MCF 10A (cell line): ENCODE measurements around the gene COL5A2. TPM values are rescaled to one million over a fixed set of nuclear protein-coding genes. Genes with fewer than 3 reads are reported as not detected.

Source experiments
- BruUV-seq: library from RNA; stranded (reverse); fragments of 400-500 nt; replicated peaks from 2 replicates; lab custom pipeline; 2021; lab: Mats Ljungman, UMichigan
- CTCF ChIA-PET: fragments of 300-600 bp; sonication (Branson Sonifier 250); formaldehyde crosslinking; extraction: SDS; loops from one replicate; lab custom pipeline; 2021; ENCODE audit warnings: antibody characterized with exemption, inconsistent platforms; lab: Yijun Ruan, JAX
- POLR2A ChIA-PET: fragments of 300-600, 350-650 bp; sonication (Branson Sonifier 250); formaldehyde crosslinking; extraction: SDS; loops from one replicate; lab custom pipeline; 2020; ENCODE audit warnings: antibody characterized with exemption, inconsistent platforms; lab: Yijun Ruan, JAX
- DNase-seq: peaks from one replicate; pipeline ENCODE4 v3.0.0-alpha.2; 2018; ENCODE audit not compliant: unreplicated experiment
- H3K27ac Mint-ChIP-seq: one replicate; pipeline ENCODE4 v1.8.0; 2022; ENCODE audit warnings: mild to moderate bottlenecking, low read depth, mixed read lengths; ENCODE audit not compliant: unreplicated experiment
- H3K27me3 Mint-ChIP-seq: one replicate; pipeline ENCODE4 v1.8.0; 2022; ENCODE audit warnings: mixed read lengths; ENCODE audit not compliant: insufficient read depth, unreplicated experiment
- H3K36me3 Mint-ChIP-seq: one replicate; pipeline ENCODE4 v1.8.0; 2022; ENCODE audit warnings: mild to moderate bottlenecking, moderate library complexity, mixed read lengths; ENCODE audit not compliant: insufficient read depth, unreplicated experiment
- H3K4me1 Mint-ChIP-seq: one replicate; pipeline ENCODE4 v1.8.0; 2022; ENCODE audit warnings: mixed read lengths; ENCODE audit not compliant: insufficient read depth, unreplicated experiment
- H3K4me3 Mint-ChIP-seq: one replicate; pipeline ENCODE4 v1.8.0; 2022; ENCODE audit warnings: mild to moderate bottlenecking, moderate library complexity, mixed read lengths; ENCODE audit not compliant: unreplicated experiment
- H3K9me3 Mint-ChIP-seq: one replicate; pipeline ENCODE4 v1.8.0; 2022; ENCODE audit warnings: mixed read lengths; ENCODE audit not compliant: unreplicated experiment
- intact Hi-C: fragments of 100-400 bp; cut with micrococcal nuclease; formaldehyde crosslinking; loops from 2 replicates; pipeline ENCODE4 v1.14.1; 2022
- total RNA-seq: library from RNA; stranded (reverse); gene quantifications from 2 replicates; pipeline ENCODE4 v1.2.3, GENCODE V29; 2022
- TF ChIP-seq, protein P1 (sequence below): fragments of 200-600 bp; IDR thresholded peaks from one replicate; pipeline ENCODE4 v1.8.0; 2022; ENCODE audit warnings: antibody characterized with exemption, mild to moderate bottlenecking; ENCODE audit not compliant: unreplicated experiment

COL5A2 gene
- total RNA-seq, 1 experiment from 2014 or later = 7.4 TPM

DNA sequence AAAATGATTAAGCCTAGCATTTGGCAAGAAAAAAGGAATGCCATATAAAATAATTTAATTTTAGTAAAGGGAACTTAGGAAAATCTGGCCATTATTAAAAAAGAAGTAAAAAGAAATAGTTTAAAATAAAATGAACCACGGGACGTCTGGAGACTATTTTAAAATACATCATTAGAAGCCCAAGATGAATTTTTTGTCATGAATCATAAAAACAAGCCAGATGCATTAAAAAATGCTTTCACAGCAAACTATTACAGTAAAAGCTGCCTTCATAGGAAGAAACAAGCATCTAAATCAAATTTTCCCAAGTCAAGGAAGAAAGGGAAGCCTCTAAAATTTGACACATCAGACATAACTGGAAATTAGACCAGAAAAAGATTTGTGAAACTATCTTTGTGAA, 33.0 kb downstream of the COL5A2 start:
- no peak for DNase-seq
- Mint-ChIP-seq H3K27me3 (no peaks in the 10 kb centered on the region), H3K4me1 (peaks cover 22% of the 10 kb centered on the region), H3K4me3 (no peak overlapping the region), H3K36me3 (no peaks in the 10 kb centered on the region), H3K9me3 (no peaks in the 10 kb centered on the region), H3K27ac (no peak overlapping the region)
- intact Hi-C loops = no loop called here
- TF ChIP-seq, protein P1, sequence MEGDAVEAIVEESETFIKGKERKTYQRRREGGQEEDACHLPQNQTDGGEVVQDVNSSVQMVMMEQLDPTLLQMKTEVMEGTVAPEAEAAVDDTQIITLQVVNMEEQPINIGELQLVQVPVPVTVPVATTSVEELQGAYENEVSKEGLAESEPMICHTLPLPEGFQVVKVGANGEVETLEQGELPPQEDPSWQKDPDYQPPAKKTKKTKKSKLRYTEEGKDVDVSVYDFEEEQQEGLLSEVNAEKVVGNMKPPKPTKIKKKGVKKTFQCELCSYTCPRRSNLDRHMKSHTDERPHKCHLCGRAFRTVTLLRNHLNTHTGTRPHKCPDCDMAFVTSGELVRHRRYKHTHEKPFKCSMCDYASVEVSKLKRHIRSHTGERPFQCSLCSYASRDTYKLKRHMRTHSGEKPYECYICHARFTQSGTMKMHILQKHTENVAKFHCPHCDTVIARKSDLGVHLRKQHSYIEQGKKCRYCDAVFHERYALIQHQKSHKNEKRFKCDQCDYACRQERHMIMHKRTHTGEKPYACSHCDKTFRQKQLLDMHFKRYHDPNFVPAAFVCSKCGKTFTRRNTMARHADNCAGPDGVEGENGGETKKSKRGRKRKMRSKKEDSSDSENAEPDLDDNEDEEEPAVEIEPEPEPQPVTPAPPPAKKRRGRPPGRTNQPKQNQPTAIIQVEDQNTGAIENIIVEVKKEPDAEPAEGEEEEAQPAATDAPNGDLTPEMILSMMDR = no peak
- ChIA-PET CTCF (no interaction called here), POLR2A (no interaction called here)
- BruUV-seq = no TSS peak

DNA sequence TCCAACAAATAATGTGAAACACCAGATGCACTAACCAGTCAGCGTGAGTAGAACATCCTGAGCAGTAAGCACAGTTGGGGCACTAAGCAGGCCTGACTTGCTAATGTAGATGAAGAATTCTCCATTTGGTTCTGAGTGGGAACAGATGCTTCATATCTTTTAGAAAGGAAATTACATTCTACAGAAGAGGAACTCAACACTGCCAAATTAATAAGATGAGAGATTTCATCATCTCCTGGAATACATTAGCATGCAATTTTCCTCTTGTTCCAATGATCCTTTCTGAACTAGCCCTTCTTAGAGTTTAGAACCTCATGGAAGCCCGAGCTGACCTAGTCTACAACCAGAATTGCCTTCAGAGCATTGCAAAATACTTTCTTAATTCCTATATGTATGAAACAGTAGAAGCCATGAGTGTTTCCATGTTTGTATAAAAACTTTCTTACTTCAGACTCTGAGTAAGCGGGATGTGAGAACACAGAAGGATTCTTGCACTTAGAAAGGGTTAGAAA, 34.8 kb downstream of the COL5A2 start:
- ChIA-PET POLR2A (interaction anchor here (0.7 to 1.0 kb wide), 3 partner anchors 66 to 268 kb away, joined by 3 read pairs; no protein-coding TSS in a partner anchor), CTCF (interaction anchor here (0.6 to 2.7 kb wide), 3 partner anchors 28 to 143 kb away, joined by 3 to 29 read pairs (median 9); no protein-coding TSS in a partner anchor)
- Mint-ChIP-seq H3K27me3 (no peaks in the 10 kb centered on the region), H3K27ac (peak overlapping the region; percentile 97), H3K36me3 (no peaks in the 10 kb centered on the region), H3K9me3 (no peaks in the 10 kb centered on the region), H3K4me1 (peaks cover 18% of the 10 kb centered on the region), H3K4me3 (no peak overlapping the region)
- intact Hi-C loops = no loop called here
- no TSS peak for BruUV-seq
- DNase-seq = no peak
- TF ChIP-seq, protein P1 = no peak

DNA sequence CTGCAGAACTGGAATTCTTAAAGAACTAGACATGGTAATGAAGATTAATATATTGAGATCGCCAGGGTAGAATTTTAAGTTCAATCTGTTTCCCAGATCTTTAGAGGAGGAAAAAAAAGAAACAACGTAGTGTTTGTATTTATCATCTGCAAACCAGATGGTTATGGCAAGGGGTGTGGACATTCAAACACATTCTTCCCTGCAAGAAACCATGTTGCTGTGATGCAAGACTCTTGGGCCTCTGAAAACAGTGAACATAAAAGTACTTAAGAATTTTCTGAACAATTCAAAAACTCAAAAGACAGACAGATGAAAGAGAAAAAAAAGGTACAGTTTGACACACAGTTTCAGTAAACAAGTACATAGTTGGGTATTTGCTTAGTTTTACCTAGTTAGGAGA, 35.6 kb downstream of the COL5A2 start:
- intact Hi-C loops = loop anchor here (1.0 kb wide), 2 partner anchors 144 to 268 kb away; no protein-coding TSS in a partner anchor

More for the DNA sequence above, 35.6 kb downstream of the COL5A2 start:
- H3K9me3 Mint-ChIP-seq = no peaks in the 10 kb centered on the region
- peak; percentile 23 for DNase-seq
- H3K4me1 Mint-ChIP-seq = peaks cover 17% of the 10 kb centered on the region
- H3K27ac Mint-ChIP-seq = peak overlapping the region; percentile 97
- CTCF ChIA-PET = interaction anchor here (0.8 to 2.7 kb wide), 17 partner anchors 8 to 706 kb away, joined by 3 to 29 read pairs (median 7); no protein-coding TSS in a partner anchor
- H3K4me3 Mint-ChIP-seq = no peak overlapping the region
- no TSS peak for BruUV-seq
- no peaks in the 10 kb centered on the region for H3K27me3 Mint-ChIP-seq
- POLR2A ChIA-PET = interaction anchor here (0.7 to 1.4 kb wide), 6 partner anchors 12 to 144 kb away, joined by 3 to 5 read pairs (median 3); no protein-coding TSS in a partner anchor
- H3K36me3 Mint-ChIP-seq = no peaks in the 10 kb centered on the region
- TF ChIP-seq, protein P1 = no peak
